NCI-H510A treated with DMSO at 0.1 percent for 48 hours (cell line): Measurements from ENCODE around the gene PSMD5.
A peak's percentile ranks its signal among the peaks of the same experiment; 100 is the strongest.

ENCODE experiments used
- DNase-seq: peaks from one replicate; lab custom pipeline; 2025; lab: John Stamatoyannopoulos, UW

The PSMD5 gene

GRCh38 chr9:120842685-120843485, at the start of gene PSMD5:
Gene PSMD5, minus strand, starts transcription at chr9:120842922. Its CDS starts 13 bp downstream, at chr9:120842909.
- DNase-seq: peak; percentile 97

GRCh38 chr9:120891884-120892747, 49.4 kb upstream of the PSMD5 start:
- no peak for DNase-seq

GRCh38 chr9:120891245-120891883, 48.6 kb upstream of the PSMD5 start:
- DNase-seq: peak; percentile 70

- peak; percentile 24 for DNase-seq
Observed at GRCh38 chr9:120890320-120891244, 47.9 kb upstream of the PSMD5 start.

GRCh38 chr9:120889606-120890271, 47.0 kb upstream of the PSMD5 start:
- peak; percentile 80 for DNase-seq

- no peak for DNase-seq
Observed at GRCh38 chr9:120888626-120889025, 45.9 kb upstream of the PSMD5 start.

- DNase-seq: no peak
Observed at GRCh38 chr9:120886490-120886967, 43.8 kb upstream of the PSMD5 start.

GRCh38 chr9:120885958-120886357, 43.2 kb upstream of the PSMD5 start:
- DNase-seq: no peak

- no peak for DNase-seq
Observed at GRCh38 chr9:120885457-120885856, 42.7 kb upstream of the PSMD5 start.

GRCh38 chr9:120883608-120883996, 40.9 kb upstream of the PSMD5 start:
- DNase-seq: no peak

- DNase-seq: no peak
Observed at GRCh38 chr9:120882935-120883607, 40.3 kb upstream of the PSMD5 start.

GRCh38 chr9:120879446-120879845, 36.7 kb upstream of the PSMD5 start:
- no peak for DNase-seq

GRCh38 chr9:120878188-120879130, 35.7 kb upstream of the PSMD5 start:
- peak; percentile 49 for DNase-seq

- DNase-seq: peak; percentile 84
Observed at GRCh38 chr9:120877276-120878034, 34.7 kb upstream of the PSMD5 start.

GRCh38 chr9:120876842-120877240, 34.1 kb upstream of the PSMD5 start, which contains the start of gene PHF19:
Gene PHF19, minus strand, starts transcription at chr9:120877188. Its CDS starts 2,447 bp downstream, at chr9:120874741.
- no peak for DNase-seq

- peak; percentile 85 for DNase-seq
Observed at GRCh38 chr9:120875954-120876841, 33.5 kb upstream of the PSMD5 start.

GRCh38 chr9:120875643-120875953, 32.9 kb upstream of the PSMD5 start:
- no peak for DNase-seq
